Measurements from ENCODE around the gene SCO2.

The SCO2 gene

DNA sequence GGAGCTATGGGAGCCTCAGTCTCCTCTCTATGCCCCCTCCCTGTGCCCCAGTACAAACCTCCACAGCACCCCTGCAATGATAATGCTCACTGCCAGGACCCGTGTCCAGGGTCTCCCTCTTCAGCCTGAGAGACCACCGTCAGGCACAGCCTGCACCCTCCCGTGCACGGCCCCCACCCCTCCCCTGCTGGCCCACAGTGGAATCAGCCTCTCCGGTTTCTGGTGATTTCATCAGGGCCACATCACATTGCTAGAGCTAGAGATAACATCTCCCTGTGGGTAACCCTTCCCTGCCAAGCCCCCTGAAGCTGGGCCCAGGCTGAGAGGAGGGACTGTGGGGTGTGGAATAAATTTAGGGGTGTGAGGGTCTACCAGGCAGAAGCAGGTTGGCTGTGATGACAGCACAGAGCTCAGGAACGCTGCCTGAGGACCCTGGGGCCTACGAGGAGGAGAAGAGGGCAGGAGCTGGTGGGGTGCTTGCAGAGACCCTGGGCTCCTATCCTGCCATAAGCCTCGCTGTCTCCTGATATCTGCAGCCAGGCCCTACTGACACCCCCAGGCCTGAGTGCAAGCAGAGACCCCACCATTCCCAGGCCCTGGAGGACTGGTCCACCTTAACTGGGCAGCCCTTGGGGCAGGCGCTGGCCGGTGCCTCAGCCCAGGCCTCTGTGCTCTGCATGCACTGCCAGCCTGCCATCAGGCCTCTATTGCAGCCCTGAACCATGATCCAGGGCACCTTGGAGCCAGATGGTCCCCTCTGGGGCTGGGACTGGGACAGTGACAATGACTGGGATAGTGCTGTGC lies 20.3 kb upstream of the SCO2 start, which contains the start of gene KLHDC7B (continued):
- TF ChIP-seq ZBTB44 (tag by site-specific recombination; IDR thresholded peaks at IDR 0.05) (no peak), ZBTB8A (tag by site-specific recombination; IDR thresholded peaks at IDR 0.05) (0 out of 2 replicates have a peak, but pooled peaks have one; percentile 36), GLIS2 (tag by site-specific recombination; IDR thresholded peaks at IDR 0.05) (peak; percentile 60; the same call in 1 of the 2 replicates), KLF16 (tag by site-specific recombination; IDR thresholded peaks at IDR 0.05) (0 out of 2 replicates have a peak, but pooled peaks have one; percentile 36), PRDM10 (tag by site-specific recombination; IDR thresholded peaks at IDR 0.05) (peak; percentile 98), ZNF274 (IDR thresholded peaks at IDR 0.05; ENCODE audit: low read length) (no peak), ZNF274 (tag by site-specific recombination; IDR thresholded peaks at IDR 0.05; ENCODE audit: borderline replicate concordance) (no peak), ZNF140 (tag by site-specific recombination; IDR thresholded peaks at IDR 0.05) (no peak), ZNF302 (tag by site-specific recombination; IDR thresholded peaks at IDR 0.05; ENCODE audit: low read depth) (no peak), YY2 (tag by site-specific recombination; IDR thresholded peaks at IDR 0.05) (no peak), ZBTB20 (tag by site-specific recombination; IDR thresholded peaks at IDR 0.05) (peak; percentile 52; the same call in 1 of the 2 replicates), ZFP69B (tag by site-specific recombination; IDR thresholded peaks at IDR 0.05) (no peak; the same call in 1 of the 2 replicates), HOXD13 (CRISPR knock-in tag; IDR thresholded peaks at IDR 0.05; ENCODE audit: borderline replicate concordance) (no peak), BCL11B (tag by site-specific recombination; IDR thresholded peaks at IDR 0.05; ENCODE audit: low read depth) (no peak), ZNF174 (tag by site-specific recombination; IDR thresholded peaks at IDR 0.05) (no peak), KLF1 (tag by site-specific recombination; IDR thresholded peaks at IDR 0.05) (peak; percentile 30; the same call in 1 of the 2 replicates), ZNF26 (tag by site-specific recombination; IDR thresholded peaks at IDR 0.05) (no peak), ZNF10 (tag by site-specific recombination; IDR thresholded peaks at IDR 0.05) (no peak), ZNF561 (tag by site-specific recombination; IDR thresholded peaks at IDR 0.05; ENCODE audit: borderline replicate concordance) (no peak), ZSCAN4 (tag by site-specific recombination; IDR thresholded peaks at IDR 0.05) (no peak), BCL11A (tag by site-specific recombination; IDR thresholded peaks at IDR 0.05; ENCODE audit: low read depth) (no peak), SALL2 (tag by site-specific recombination; IDR thresholded peaks at IDR 0.05; ENCODE audit: borderline replicate concordance) (no peak), GLIS1 (tag by site-specific recombination; IDR thresholded peaks at IDR 0.05) (peak; percentile 56; the same call in 1 of the 2 replicates), ZNF473 (tag by site-specific recombination; IDR thresholded peaks at IDR 0.05) (no peak), ZNF18 (tag by site-specific recombination; IDR thresholded peaks at IDR 0.05) (no peak), ZNF701 (tag by site-specific recombination; IDR thresholded peaks at IDR 0.05) (no peak)
- TF ChIP-seq, protein P1, sequence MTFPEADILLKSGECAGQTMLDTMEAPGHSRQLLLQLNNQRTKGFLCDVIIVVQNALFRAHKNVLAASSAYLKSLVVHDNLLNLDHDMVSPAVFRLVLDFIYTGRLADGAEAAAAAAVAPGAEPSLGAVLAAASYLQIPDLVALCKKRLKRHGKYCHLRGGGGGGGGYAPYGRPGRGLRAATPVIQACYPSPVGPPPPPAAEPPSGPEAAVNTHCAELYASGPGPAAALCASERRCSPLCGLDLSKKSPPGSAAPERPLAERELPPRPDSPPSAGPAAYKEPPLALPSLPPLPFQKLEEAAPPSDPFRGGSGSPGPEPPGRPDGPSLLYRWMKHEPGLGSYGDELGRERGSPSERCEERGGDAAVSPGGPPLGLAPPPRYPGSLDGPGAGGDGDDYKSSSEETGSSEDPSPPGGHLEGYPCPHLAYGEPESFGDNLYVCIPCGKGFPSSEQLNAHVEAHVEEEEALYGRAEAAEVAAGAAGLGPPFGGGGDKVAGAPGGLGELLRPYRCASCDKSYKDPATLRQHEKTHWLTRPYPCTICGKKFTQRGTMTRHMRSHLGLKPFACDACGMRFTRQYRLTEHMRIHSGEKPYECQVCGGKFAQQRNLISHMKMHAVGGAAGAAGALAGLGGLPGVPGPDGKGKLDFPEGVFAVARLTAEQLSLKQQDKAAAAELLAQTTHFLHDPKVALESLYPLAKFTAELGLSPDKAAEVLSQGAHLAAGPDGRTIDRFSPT (tag by site-specific recombination; IDR thresholded peaks at IDR 0.05), result 0 out of 2 replicates have a peak, but pooled peaks have one; percentile 59
